ENCODE results near the gene ACSF3. TPM values are rescaled to one million over a fixed set of nuclear protein-coding genes. Genes with fewer than 3 reads are reported as not detected.
"Not testable (repeated sequence)": the region's sequence is repeated elsewhere in the genome, so short reads cannot be mapped to it uniquely, and the experiment has no call there.

The ACSF3 gene
- total RNA-seq, 2 donors from 2014 or later, result 14.9 to 16.2 TPM

DNA sequence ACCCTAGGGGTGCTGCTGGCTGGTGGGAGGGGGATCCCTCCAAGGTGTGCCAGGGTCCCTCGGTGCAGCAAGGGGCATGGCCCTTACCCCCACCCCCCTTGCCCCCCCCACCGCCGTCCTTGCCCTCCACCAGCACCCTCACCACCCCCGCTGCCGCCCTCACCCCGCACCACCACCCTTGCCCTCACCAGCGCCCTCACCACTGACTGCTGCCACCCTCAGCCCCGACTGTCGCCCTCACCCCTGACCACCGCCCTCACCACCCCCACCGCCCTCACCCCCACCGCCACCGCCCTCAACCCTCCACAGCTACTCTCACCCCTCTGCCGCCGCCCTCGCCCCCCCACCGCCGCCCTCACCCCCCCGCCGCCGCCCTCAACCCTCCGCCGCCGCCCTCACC lies 23.1 kb upstream of the ACSF3 start:
- intact Hi-C loops (cut with DNase I), result no loop called here
- no peak for DNase-seq
- ATAC-seq, result no peak

GRCh38 chr16:89071686-89072547 lies 21.7 kb upstream of the ACSF3 start:
- intact Hi-C loops (cut with DNase I), result no loop called here
- DNase-seq (no peak), ATAC-seq (peak in 1 of 2 donors; percentile 41)

DNA sequence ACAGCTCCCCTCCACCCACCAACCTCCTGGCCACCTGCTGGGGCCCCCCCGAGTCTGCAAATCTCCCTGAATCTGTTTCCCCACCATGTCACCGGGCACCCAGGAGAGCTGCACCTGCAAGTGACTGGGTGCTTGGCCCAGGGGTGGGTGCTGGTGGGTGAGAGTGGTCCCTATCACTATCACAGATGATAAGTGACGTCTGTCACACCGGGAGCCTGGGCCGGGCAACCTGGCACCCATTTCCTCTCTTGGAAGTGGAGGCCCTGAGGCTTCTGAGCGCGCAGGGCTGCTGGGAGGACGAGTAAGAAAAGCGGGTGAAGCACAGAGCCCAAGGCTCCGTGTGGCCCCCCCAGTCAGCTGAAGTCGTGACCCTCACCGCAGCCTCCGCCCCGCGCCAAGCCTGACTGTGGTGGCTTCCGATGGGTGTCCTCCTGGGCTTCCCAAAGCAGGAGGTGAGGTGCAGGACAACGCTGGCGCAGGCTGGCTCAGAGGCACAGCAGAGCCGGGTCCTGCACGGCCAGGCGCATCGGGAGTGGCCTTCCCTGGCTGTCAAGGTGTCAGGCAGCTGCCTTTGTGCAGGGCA lies 21.0 kb upstream of the ACSF3 start:
- intact Hi-C loops (cut with DNase I), result no loop called here
- ATAC-seq (no peak), DNase-seq (no peak)

GRCh38 chr16:89073346-89074071 lies 20.1 kb upstream of the ACSF3 start:
- DNase-seq, result no peak
- ATAC-seq, result no peak
- intact Hi-C loops (cut with DNase I), result no loop called here

GRCh38 chr16:89074072-89074674 lies 19.5 kb upstream of the ACSF3 start:
- intact Hi-C loops (cut with DNase I); ATAC-seq: not testable (repeated sequence)

GRCh38 chr16:89074803-89075688 lies 18.6 kb upstream of the ACSF3 start:
- DNase-seq (no peak), ATAC-seq (no peak)
- intact Hi-C loops (cut with DNase I), result no loop called here

More at GRCh38 chr16:89074072-89074674, 19.5 kb upstream of the ACSF3 start:
- DNase-seq, result not testable (repeated sequence)

DNA sequence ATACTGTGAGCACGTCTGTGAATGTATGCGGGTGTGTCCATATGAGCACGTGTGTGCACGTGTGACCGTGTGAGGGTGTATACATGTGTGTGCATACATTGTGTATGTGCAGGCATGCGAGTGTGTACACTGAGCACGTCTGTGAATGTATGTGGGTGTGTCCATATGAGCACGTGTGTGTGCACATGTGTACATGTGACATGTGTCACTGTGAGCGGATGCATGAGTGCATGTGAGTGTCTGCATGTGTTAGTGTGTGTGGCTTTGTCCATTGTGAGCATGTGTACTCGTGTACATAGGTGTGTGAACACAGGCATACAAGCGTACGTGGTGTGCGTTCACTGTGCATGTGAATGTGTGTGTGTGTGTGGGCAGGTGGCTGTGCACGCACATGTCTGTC lies 17.5 kb upstream of the ACSF3 start:
- ATAC-seq, result no peak
- no peak for DNase-seq
- intact Hi-C loops (cut with DNase I), result no loop called here

GRCh38 chr16:89077076-89077475 lies 16.6 kb upstream of the ACSF3 start:
- intact Hi-C loops (cut with DNase I), result no loop called here
- no peak for ATAC-seq
- no peak for DNase-seq

DNA sequence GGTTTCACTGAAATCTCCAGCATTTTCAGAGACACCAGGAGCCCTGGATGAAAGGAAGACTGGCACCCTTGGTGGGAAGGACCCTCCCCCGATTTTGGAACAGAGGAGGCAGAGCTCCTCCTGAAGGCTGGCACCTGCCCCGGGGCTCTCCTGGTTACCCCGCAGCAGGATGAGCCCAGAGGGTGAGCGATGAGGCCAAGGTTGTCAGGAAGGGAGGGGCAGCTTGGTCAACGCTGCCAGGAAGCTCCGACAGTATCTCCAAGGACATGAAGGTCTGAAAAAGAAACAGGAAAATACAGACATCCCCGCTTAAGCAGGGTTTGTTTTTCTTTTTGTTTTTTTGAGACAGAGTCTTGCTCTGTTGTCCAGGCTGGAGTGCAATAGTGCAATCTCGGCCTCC lies 15.5 kb upstream of the ACSF3 start:
- intact Hi-C loops (cut with DNase I), result no loop called here
- no peak for DNase-seq
- no peak for ATAC-seq

DNA sequence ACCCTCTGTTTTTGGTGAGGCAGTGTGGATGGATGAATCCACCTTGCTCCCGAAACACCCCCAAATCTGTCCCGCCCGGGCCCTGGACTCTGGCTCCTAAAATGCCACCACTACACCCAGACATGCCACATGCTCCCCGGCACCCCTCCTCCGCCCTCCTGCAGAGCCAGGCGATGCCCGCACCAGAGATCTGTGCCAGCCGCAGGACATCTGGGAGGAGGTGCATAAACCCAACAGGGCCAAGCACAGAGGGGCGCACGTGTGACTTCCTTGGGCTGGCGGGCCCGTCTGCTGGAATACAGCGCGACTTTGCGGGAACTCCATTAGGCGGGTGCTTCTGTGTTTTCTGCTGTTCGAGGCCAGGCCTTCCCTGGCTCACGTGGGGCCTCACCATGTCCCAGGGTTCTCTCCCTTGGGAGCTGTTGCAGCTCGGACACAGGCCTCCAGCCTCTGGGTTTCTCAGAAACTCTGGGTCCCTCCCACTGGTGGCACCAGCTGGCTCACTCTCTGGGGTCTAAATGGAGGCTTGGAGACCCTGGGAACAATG lies 14.1 kb upstream of the ACSF3 start:
- DNase-seq (no peak), ATAC-seq (no peak)
- intact Hi-C loops (cut with DNase I), result no loop called here

DNA sequence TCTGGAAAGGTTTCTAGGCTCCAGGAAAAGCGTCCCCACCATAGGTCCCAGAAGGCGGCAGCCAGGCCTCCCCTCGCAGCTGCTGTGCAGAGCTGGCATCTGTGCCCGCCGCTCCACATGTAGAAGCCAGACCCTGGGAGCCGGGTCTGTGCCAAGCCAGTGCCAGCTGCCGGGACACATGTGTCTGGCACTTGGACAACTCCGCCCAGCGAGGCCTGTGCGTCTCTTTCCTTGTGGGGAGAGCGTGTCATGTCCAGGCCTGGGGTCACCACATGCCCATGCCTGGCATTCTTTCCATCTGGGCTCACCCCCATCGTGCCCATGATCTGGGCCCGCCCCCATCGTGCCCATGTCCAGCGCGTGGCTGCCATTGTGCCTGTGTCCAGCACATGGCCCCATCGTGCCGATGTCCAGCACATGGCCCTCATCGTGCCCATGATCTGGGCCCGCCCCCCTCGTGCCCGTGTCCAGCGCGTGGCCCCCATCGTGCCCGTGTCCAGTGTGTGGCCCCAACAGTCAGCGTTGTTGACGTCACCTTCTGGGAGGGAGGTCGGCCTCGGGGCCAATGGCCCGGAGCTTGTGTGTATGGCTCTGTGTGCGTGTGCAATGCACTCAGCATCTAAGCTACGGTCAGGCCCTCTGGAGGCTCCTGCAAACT lies 13.3 kb upstream of the ACSF3 start:
- no peak for DNase-seq
- ATAC-seq, result no peak
- intact Hi-C loops (cut with DNase I), result no loop called here

DNA sequence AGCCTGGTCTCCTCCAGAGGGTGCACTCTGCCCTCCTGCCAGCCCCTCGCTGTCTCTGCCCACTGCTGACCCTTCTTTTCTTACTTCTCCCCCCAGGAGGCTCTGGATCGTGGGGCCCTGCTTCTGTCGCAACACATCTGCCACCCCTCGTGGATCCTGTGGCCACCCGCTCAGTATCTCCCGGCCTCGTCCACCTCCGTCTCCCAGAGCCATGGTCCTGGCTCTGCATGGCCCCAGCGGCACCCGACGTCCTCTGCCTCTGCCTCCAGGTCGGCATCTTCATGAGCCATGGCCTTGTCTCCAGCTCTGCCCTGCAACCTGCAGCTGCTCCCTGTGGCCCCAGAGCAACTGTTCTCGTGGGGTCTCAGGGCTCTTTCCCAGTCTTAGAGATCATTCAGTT lies 12.1 kb upstream of the ACSF3 start:
- intact Hi-C loops (cut with DNase I), result no loop called here
- DNase-seq (no peak), ATAC-seq (no peak)

DNA sequence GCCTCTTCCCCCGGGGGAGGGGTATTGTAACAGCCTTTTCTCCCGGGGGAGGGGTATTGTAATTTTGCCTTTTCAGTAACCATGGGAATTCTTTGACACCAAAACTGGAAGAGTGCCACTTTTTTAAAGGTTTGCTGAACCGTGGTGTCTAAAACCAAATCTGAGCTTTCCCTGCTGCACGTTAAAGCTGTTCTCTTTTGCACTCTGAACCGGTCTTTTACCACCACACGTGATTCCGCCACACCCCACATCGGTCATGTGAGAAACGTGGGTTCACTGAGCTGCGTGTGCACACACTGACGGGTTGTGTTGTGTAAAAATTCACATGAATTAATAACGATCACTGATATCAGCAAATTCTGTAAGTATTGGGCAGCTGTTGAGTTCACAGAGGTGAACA lies 9.2 kb upstream of the ACSF3 start:
- intact Hi-C loops (cut with DNase I), result no loop called here
- no peak for DNase-seq
- ATAC-seq, result no peak

- intact Hi-C loops (cut with DNase I), result no loop called here
These were observed 8.6 kb upstream of the ACSF3 start for GRCh38 chr16:89084814-89085612.

GRCh38 chr16:89085755-89086154 lies 7.9 kb upstream of the ACSF3 start:
- ATAC-seq (no peak), DNase-seq (no peak)
- intact Hi-C loops (cut with DNase I), result no loop called here

More at GRCh38 chr16:89084814-89085612, 8.6 kb upstream of the ACSF3 start:
- DNase-seq (no peak), ATAC-seq (no peak)

DNA sequence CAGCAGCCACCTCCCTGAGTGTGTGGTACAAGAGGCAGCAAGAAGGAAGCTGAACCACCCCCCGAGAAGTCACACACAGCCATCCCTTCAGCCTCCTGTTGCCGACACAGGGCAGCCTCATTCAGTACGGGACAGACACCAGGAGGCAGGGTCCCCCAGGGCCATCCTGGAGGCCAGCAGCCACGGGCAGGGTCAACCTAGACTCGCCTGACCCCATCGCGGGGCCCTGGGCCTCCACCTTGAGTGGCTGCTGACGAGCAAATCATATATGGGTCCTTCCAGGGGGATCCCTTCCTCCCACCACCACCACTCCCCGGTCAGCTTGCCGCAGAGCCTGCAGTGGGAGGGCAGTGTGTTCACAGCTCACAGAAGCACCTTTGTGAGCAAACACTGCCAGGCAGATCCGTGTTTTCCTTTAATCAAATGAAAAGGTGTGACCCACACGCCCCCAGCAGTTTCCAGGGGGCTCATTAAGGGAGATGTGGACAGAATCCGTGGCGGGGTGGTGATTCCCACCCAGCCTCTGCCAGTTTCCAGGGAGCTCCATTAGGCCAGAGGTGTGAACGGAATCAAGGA lies 5.6 kb upstream of the ACSF3 start:
- ATAC-seq, result no peak
- intact Hi-C loops (cut with DNase I), result no loop called here
- DNase-seq, result no peak

DNA sequence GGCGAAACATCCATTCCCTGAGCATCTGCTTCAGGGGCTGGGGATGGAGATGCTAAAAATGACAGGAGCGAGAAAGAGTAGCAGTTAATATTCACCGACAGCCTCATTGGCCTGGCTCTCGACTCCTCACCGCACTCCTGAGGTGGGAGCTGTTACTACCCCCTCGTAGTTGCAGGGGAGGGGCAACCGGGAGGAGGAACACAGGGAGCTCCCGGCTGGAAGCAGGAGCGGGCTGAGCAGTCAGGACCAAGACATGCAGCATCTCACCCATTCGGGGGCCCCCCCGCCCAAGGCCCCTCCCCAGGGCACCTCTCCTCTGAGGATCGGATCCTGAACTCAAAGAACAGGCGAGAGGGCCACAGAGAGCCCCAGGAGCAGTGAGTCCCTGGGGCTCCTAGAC lies 4.5 kb upstream of the ACSF3 start:
- no peak for DNase-seq

More for the DNA sequence above, 4.5 kb upstream of the ACSF3 start:
- ATAC-seq, result no peak
- intact Hi-C loops (cut with DNase I), result no loop called here
